Adipocyte (in vitro differentiated cells): ENCODE results near the gene C1orf198.

ENCODE experiments used
- DNase-seq: peaks from one replicate; pipeline ENCODE4 v3.0.0-alpha.2; 2015; ENCODE audit warnings: low read depth
- H3K27me3 ChIP-seq: replicated peaks from 2 replicates; pipeline ENCODE4 v1.7.0; 2013; ENCODE audit warnings: mild to moderate bottlenecking, low read length, moderate library complexity; ENCODE audit not compliant: control insufficient read depth, insufficient read depth
- H3K36me3 ChIP-seq: 2 replicates; pipeline ENCODE4 v1.7.0; 2013; ENCODE audit warnings: low read length, mild to moderate bottlenecking, moderate library complexity; ENCODE audit not compliant: control insufficient read depth, insufficient read depth, severe bottlenecking
- H3K4me1 ChIP-seq: 2 replicates; pipeline ENCODE4 v1.7.0; 2013; ENCODE audit warnings: mild to moderate bottlenecking, low read length, moderate library complexity; ENCODE audit not compliant: control insufficient read depth, insufficient read depth
- H3K4me3 ChIP-seq: 2 replicates; pipeline ENCODE4 v1.7.0; 2013; ENCODE audit warnings: mild to moderate bottlenecking, low read length, moderate library complexity
- H3K9ac ChIP-seq: 2 replicates; pipeline ENCODE4 v1.7.0; 2013; ENCODE audit warnings: mild to moderate bottlenecking, low read length, moderate library complexity
- H3K9me3 ChIP-seq: 2 replicates; pipeline ENCODE4 v1.7.0; 2013; ENCODE audit warnings: mild to moderate bottlenecking, low read length, moderate library complexity; ENCODE audit not compliant: control insufficient read depth

Gene C1orf198, protein sequence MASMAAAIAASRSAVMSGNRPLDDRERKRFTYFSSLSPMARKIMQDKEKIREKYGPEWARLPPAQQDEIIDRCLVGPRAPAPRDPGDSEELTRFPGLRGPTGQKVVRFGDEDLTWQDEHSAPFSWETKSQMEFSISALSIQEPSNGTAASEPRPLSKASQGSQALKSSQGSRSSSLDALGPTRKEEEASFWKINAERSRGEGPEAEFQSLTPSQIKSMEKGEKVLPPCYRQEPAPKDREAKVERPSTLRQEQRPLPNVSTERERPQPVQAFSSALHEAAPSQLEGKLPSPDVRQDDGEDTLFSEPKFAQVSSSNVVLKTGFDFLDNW

DNA sequence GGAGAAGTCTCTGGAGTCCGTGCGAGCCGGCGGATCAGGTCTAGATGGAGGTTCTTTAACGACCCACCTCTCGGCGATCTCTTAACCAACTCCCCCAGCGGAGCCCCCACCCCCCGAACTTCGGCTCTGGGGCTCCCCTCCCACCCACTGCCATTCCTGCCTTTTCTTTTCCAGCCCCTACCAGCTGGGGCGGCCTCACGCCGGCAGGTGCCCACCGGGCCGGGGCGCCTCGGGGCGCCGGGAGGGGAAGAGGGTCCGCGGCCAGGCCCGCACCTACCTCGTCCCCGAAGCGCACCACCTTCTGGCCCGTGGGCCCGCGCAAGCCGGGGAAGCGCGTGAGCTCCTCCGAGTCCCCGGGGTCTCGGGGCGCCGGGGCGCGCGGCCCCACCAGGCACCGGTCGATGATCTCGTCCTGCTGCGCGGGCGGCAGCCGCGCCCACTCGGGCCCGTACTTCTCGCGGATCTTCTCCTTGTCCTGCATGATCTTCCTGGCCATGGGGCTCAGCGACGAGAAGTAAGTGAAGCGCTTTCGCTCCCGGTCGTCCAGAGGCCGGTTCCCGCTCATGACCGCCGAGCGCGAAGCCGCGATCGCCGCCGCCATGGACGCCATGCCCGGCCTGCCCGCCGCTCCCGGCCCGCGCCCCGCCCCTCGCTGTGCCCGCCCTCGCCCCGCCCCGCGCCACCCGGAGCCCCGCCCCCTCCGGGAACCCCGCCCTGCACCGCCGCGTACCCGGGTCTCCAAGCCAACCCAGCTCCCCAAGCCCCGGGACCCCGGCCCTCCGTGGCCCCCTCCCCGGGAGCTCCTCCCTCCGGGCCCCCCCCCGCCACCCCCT lies at the start of gene C1orf198:
C1orf198 (minus strand) TSS at position 619 of the 833 bp plus-strand sequence; CDS start at position 610, 9 bp downstream.
- H3K4me3 ChIP-seq = peak within 1 kb of the TSS; percentile 99
- peak; percentile 89 for DNase-seq
- no peaks in the 10 kb centered on the region for H3K36me3 ChIP-seq
- H3K9me3 ChIP-seq = no peaks in the 10 kb centered on the region
- peaks cover 52% of the 10 kb centered on the region for H3K4me1 ChIP-seq
- peak within 1 kb of the TSS; percentile 100 for H3K9ac ChIP-seq
- no peaks in the 10 kb centered on the region for H3K27me3 ChIP-seq

DNA sequence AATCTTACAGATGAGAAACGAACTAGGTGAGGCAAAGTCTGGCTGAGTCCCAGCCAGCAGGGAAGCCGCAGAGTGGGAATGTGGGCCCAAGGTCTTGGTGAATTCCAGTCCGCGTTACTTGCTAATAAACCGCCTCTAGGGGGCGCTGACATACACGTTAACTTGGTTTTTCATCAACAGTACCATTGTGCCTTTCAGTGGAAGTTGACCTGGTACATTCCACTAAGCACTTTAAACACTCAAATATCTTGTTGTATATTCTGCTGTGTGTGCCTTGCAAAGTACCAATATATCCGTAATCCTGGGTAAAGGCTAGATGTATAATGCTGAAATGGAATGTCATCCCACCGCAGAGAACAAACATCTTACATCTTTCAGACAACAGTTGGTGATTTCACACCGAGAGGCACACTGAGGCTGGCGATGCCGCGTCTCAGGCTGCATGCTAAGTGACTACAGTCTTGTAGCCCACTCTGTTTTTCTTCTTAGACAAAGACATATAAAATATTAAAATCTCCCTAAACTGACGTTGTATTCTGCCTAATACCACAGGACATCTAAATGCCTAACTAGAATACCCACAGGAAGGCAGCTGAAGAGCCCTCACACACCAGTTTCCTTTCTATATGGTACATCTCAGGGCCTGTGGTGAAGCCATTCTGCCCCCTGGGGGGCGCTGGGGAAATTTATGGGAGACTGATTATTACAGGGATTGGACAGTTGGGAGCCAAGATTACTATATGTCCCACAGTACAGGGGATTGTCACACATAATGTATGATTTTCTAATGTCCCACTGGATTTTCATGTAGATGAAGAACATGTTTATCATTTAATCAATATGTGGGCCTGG lies 49.2 kb upstream of the C1orf198 start:
- H3K36me3 ChIP-seq = peaks cover 29% of the 10 kb centered on the region
- DNase-seq = peak; percentile 85
- no peaks in the 10 kb centered on the region for H3K27me3 ChIP-seq
- no peak overlapping the region for H3K4me3 ChIP-seq
- no peak overlapping the region for H3K9ac ChIP-seq
- peaks cover 12% of the 10 kb centered on the region for H3K4me1 ChIP-seq
- no peaks in the 10 kb centered on the region for H3K9me3 ChIP-seq

DNA sequence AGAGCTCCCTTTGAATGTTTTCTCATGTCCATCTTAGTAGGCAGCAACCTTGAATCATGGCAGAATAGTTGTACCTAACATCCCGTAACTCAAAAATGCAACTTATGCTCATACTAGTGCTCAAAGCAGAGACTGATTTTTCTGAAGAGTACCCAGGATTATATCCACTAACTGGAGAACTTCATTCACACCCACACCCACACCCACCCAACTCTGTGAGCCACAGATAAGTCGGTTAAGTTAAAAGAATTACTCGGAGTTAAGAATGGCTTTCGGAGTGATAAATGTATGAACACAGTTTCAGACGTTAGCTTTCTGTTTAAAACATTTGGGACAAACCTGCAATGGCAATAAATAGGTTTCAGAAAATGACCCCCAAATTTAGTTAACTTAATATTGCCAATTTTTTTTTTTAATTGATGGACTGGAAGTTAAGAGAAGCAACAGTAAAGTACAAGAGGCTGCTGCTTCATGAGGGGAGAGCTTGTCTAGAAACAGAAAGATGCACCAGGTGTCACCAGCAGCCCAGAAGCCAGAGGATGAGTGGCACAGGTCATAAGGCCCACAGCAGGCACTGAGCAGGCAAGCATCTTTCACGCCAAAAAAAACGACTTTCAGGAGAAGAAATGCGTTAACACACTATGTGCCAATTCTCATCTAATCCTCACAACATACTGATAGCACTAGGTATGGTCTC lies 48.4 kb upstream of the C1orf198 start:
- DNase-seq = no peak
- no peak overlapping the region for H3K4me3 ChIP-seq
- no peaks in the 10 kb centered on the region for H3K9me3 ChIP-seq
- no peaks in the 10 kb centered on the region for H3K27me3 ChIP-seq
- peaks cover 12% of the 10 kb centered on the region for H3K4me1 ChIP-seq
- H3K36me3 ChIP-seq = peaks cover 29% of the 10 kb centered on the region
- H3K9ac ChIP-seq = no peak overlapping the region

DNA sequence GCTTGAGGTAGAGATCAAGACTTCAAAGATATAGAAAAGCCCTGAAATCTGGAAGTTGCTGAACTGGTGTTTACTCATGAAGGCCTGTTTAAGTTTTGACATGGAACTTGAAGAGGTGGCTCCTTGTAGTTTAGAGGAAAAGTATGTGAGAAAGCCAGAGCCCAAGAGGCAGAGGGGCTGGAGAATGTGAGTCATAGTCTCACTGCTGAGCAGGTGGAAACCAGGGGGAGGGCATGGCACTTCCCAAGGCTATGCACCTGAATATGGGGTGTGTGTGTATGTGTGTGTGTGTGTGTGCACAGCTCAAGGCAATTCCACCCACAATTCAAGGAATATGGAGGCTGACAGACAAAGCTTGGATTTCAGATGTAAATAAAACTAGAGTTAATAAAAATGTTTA lies 46.8 kb upstream of the C1orf198 start:
- H3K9ac ChIP-seq = no peak overlapping the region
- H3K9me3 ChIP-seq = no peaks in the 10 kb centered on the region
- DNase-seq = no peak
- peaks cover 22% of the 10 kb centered on the region for H3K36me3 ChIP-seq
- no peaks in the 10 kb centered on the region for H3K27me3 ChIP-seq
- H3K4me3 ChIP-seq = no peak overlapping the region
- peaks cover 24% of the 10 kb centered on the region for H3K4me1 ChIP-seq

DNA sequence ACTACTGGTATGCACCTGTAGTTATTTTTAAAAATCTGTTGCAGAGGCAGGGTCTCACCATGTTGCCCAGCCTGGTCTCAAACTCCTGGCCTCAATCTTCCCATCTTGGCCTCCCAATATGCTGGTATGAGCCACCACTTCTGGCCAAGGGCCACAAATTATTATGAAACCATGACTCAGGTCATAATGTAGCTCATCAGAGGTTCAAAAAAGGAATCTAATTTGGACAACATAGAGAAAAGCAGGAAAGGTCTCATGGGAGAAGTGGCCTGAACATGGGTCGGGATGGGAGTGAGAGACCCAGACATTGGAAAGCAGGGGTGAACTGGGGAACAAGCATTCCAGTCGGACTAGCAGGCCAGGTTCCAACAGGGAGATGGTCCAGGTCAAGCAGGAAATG lies 45.2 kb upstream of the C1orf198 start:
- no peak overlapping the region for H3K4me3 ChIP-seq
- H3K9ac ChIP-seq = no peak overlapping the region
- peaks cover 24% of the 10 kb centered on the region for H3K4me1 ChIP-seq
- no peak for DNase-seq
- no peaks in the 10 kb centered on the region for H3K9me3 ChIP-seq
- no peaks in the 10 kb centered on the region for H3K27me3 ChIP-seq
- H3K36me3 ChIP-seq = peaks cover 6% of the 10 kb centered on the region

DNA sequence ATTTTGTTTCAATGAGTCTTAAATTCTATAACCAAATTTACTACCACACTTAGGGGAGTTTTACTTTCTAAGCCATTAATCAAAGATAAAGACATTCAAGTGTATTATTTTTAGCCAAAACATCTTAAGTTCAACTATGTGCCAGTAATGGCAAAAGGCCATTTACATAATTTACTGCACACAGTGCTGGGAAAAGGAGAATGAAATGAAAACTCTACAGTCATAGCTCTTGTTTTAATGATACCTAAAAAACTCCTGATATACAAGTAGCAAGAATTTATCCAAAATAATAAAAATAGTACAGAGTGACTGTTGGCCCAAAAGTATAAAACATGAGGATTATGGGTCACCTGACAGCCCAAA lies 42.4 kb upstream of the C1orf198 start:
- peaks cover 36% of the 10 kb centered on the region for H3K4me1 ChIP-seq
- no peak overlapping the region for H3K4me3 ChIP-seq
- H3K27me3 ChIP-seq = no peaks in the 10 kb centered on the region
- peaks cover 8% of the 10 kb centered on the region for H3K36me3 ChIP-seq
- DNase-seq = no peak
- H3K9ac ChIP-seq = no peak overlapping the region
- H3K9me3 ChIP-seq = no peaks in the 10 kb centered on the region

DNA sequence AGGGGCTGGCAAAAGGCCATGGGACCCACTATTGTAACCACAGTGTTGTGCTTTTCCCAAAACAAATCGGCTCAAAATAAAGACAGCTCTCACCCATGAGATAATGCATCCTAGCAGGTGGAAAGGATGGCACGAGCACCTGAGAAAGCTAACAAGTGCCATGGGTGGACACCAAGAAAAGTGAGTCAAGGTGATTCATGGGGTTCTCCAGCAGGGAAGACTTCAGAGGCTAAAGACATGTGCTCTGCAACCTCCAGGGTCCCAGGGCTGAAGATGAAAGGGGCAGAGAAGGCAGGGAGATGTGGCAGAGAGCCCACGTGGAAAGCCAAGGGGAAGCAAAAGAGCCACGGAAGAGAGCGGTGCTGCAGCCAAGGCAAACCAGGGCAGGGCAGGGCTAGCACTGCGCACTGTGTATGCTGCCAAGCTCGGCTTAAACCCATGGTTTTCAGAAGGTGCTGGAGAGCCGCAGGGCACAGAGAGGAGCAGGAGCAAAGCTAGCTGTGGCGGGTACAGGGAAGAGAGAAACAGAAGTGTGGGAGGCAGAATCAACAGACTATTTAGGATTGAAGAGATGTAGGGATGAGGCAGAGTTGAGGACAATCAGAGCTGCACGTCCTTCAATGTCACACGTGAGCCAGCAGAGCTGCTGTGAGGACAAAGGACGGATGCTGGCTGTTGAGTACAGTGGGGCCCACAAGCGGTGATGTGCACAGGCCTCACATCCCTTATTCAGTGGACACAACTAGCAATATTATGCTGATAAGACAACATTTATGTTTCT lies 41.8 kb upstream of the C1orf198 start:
- no peaks in the 10 kb centered on the region for H3K9me3 ChIP-seq
- H3K27me3 ChIP-seq = no peaks in the 10 kb centered on the region
- H3K4me1 ChIP-seq = peaks cover 41% of the 10 kb centered on the region
- no peak overlapping the region for H3K4me3 ChIP-seq
- H3K9ac ChIP-seq = no peak overlapping the region
- H3K36me3 ChIP-seq = peaks cover 6% of the 10 kb centered on the region
- no peak for DNase-seq

DNA sequence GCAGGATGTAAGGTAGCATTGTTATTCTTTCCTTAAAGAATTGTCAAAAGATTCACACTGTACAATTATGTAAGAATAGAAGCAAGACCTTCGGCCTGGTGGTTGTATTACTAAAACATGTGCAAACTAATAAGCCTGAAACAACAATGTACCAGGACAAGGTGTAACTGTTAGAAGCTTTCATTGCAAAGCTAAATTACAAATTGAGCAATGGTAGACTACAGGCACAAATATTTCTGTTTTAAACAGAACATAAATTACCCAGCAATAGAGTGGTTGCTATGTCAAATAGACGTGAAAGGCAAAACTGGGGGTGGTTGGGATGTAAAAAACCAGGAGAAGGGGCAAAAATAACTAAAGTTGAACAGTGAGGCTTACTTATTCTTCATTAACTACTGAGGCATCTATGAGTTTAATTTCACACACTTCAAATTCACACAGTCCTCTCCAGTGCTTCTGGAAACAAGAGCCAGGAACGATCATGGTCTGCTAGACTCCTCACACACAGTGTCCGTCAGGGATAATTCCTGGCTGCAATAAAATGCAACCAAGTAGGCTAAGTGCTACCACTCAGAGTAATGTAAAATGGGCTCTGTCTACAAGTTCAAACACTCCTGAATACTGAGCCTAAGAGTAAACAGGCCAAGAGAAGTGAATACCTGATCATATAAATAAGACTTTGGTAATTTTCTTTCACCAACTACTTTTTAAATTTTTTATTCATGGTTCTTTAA lies 39.3 kb upstream of the C1orf198 start:
- DNase-seq = no peak
- no peaks in the 10 kb centered on the region for H3K9me3 ChIP-seq
- peaks cover 29% of the 10 kb centered on the region for H3K4me1 ChIP-seq
- no peaks in the 10 kb centered on the region for H3K27me3 ChIP-seq
- H3K36me3 ChIP-seq = peaks cover 5% of the 10 kb centered on the region
- H3K4me3 ChIP-seq = no peak overlapping the region
- H3K9ac ChIP-seq = no peak overlapping the region

DNA sequence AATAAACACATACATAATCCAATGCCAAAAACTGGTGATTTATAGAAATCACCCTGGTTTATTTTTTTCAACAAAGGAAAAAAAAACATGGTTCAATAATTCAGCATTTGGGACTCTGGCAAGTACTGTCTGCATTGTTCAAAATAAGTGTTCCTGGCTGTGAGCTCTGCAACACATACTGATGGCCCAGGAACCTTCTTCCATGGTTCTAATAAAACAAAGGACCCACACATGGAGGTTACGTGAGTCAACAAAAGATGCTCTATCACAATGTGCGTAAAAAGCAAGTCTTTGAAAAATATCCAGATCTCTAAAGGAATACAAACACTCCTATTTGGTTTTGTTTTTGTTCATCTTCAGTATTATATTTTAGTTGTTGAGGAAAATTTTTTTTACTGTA lies 37.9 kb upstream of the C1orf198 start:
- peaks cover 29% of the 10 kb centered on the region for H3K4me1 ChIP-seq
- peak overlapping the region; percentile 28 for H3K4me3 ChIP-seq
- peak overlapping the region; percentile 55 for H3K9ac ChIP-seq
- DNase-seq = no peak
- peaks cover 5% of the 10 kb centered on the region for H3K36me3 ChIP-seq
- H3K9me3 ChIP-seq = no peaks in the 10 kb centered on the region
- H3K27me3 ChIP-seq = no peaks in the 10 kb centered on the region

DNA sequence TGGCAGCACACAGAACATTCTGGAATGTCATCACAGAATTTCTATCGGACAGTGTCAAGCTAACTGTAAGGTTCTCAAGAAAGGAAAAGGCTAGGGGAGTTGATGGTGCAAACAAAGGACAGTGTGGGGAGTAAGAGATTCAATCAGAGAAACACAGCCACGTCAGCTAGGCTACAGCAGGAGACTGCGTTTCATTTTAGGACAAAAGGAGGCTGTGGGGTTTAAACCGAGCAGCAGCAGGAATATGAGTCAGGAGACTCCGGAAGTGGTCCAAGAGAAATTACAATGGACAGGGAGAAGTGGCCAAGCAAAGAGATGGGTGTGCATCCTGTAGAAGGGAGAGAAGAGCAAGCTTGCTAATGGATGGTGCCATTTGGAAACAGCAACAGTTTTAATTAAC lies 37.4 kb upstream of the C1orf198 start:
- Histone ChIP-seq H3K27me3 (no peaks in the 10 kb centered on the region), H3K36me3 (peaks cover 5% of the 10 kb centered on the region), H3K9me3 (no peaks in the 10 kb centered on the region), H3K9ac (peak overlapping the region; percentile 55), H3K4me1 (peaks cover 25% of the 10 kb centered on the region), H3K4me3 (peak overlapping the region; percentile 28)
- no peak for DNase-seq
